BE2C (cell line): ENCODE data around the gene IFT43.

Source experiments
- DNase-seq: peaks from one replicate; pipeline ENCODE4 v3.0.0-alpha.2; 2020
- H3K27me3 ChIP-seq: fragments of 250-450 bp; sonication (Bioruptor Pico); 2 replicates; pipeline ENCODE4 v1.5.1; 2020; ENCODE audit warnings: mild to moderate bottlenecking
- H3K36me3 ChIP-seq: fragments of 250-450 bp; sonication (Bioruptor Pico); 2 replicates; pipeline ENCODE4 v1.5.1; 2020; ENCODE audit warnings: mild to moderate bottlenecking
- H3K4me1 ChIP-seq: fragments of 250-450 bp; sonication (Bioruptor Pico); 2 replicates; pipeline ENCODE4 v1.5.1; 2020
- H3K4me3 ChIP-seq: 2 replicates; pipeline ENCODE4 v1.5.1; 2011; ENCODE audit warnings: low read depth, low read length
- H3K9me3 ChIP-seq: fragments of 250-450 bp; sonication (Bioruptor Pico); 2 replicates; pipeline ENCODE4 v1.5.1; 2020
- TF ChIP-seq, protein P1 (sequence below): IDR thresholded peaks from 2 replicates; pipeline ENCODE4 v1.5.1; 2012; ENCODE audit warnings: mild to moderate bottlenecking, low read depth, low read length

IFT43 gene

DNA sequence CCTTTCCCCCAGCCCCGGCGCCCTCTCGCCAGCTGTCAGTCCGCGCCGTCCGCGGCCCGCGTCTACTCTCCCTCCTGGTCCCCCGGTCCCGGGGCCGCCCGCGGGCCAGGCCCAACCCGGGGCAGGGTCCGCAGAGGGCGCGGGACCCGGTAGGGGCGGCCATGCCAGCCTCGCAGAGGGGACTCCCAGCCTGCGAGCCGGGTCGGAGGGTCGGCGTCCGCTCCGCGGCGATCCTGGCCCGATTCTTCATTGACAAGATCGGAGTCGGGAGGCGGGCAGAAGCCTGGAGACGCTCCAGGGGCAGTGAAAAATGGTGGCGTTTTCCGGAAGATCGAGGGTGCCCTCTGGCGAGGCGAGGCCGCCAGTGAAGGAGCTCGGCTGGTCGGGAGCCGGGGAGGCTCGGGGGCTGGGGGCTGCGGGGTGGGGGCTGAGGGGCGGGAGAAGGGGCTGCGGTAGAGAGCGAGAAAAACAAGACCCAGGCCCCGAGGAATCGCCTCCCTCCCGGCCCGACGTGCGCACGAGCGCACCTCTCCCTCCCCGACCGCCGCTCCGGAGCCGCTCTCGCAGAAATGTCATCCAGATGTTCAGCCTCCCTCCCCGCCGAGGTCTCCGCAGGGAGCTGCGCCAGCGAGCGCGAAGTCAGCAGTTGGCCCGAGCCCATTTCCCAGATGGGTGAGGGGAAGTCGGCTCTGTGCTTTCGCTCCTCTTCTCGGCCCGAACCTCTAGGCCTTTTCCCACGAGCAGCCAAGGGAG lies 3.1 kb upstream of the IFT43 start:
- Histone ChIP-seq H3K4me3 (peak overlapping the region; percentile 79), H3K9me3 (no peaks in the 10 kb centered on the region), H3K4me1 (no peaks in the 10 kb centered on the region; the same call in 1 of the 2 replicates), H3K36me3 (no peaks in the 10 kb centered on the region), H3K27me3 (no peaks in the 10 kb centered on the region)
- TF ChIP-seq, protein P1, sequence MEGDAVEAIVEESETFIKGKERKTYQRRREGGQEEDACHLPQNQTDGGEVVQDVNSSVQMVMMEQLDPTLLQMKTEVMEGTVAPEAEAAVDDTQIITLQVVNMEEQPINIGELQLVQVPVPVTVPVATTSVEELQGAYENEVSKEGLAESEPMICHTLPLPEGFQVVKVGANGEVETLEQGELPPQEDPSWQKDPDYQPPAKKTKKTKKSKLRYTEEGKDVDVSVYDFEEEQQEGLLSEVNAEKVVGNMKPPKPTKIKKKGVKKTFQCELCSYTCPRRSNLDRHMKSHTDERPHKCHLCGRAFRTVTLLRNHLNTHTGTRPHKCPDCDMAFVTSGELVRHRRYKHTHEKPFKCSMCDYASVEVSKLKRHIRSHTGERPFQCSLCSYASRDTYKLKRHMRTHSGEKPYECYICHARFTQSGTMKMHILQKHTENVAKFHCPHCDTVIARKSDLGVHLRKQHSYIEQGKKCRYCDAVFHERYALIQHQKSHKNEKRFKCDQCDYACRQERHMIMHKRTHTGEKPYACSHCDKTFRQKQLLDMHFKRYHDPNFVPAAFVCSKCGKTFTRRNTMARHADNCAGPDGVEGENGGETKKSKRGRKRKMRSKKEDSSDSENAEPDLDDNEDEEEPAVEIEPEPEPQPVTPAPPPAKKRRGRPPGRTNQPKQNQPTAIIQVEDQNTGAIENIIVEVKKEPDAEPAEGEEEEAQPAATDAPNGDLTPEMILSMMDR = peak; percentile 65
- DNase-seq = peak; percentile 86

DNA sequence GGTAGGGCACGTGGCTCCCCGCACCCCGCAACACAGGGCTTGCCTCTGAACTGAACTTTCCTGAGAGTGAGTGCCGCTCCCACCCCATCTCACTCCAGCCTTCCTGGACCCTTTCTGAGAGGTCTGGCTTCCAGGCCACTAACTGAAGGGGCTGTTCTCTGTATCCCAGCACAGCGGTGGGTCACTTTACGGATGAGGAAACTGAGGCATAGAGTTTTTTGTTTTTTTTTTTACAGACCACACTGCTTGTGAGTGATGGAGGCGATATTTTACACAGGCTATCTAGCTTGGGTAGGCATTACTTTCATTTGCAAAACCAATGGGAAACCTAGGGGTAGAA lies 2.6 kb upstream of the IFT43 start:
- TF ChIP-seq, protein P1 = no peak
- H3K36me3 ChIP-seq = no peaks in the 10 kb centered on the region
- no peak for DNase-seq
- peak overlapping the region; percentile 79 for H3K4me3 ChIP-seq
- H3K27me3 ChIP-seq = no peaks in the 10 kb centered on the region
- no peaks in the 10 kb centered on the region for H3K9me3 ChIP-seq
- no peaks in the 10 kb centered on the region; the same call in 1 of the 2 replicates for H3K4me1 ChIP-seq

DNA sequence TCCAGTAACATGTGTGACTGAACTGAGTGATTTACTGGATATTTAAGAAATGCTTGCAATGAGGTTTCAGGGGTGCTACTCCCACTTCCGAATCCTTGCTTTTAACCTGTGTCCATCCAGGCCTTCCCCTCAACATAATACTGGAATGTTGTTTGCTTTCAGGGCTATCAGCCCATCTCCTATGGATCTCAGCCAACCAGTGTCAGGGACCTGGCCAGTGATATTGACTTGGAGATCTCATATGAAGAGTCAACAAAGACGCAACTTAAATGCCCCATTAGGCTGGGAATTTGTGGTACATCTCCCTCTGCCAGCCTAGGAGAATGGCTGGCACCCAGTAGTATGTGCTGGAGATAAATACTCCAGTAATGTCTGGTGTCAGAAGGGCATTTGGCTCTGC lies 889 bp upstream of the IFT43 start:
- no peak overlapping the region for H3K4me3 ChIP-seq
- H3K27me3 ChIP-seq = no peaks in the 10 kb centered on the region
- no peaks in the 10 kb centered on the region for H3K36me3 ChIP-seq
- TF ChIP-seq, protein P1 = no peak
- no peak for DNase-seq
- H3K4me1 ChIP-seq = no peaks in the 10 kb centered on the region; the same call in 1 of the 2 replicates
- H3K9me3 ChIP-seq = no peaks in the 10 kb centered on the region

DNA sequence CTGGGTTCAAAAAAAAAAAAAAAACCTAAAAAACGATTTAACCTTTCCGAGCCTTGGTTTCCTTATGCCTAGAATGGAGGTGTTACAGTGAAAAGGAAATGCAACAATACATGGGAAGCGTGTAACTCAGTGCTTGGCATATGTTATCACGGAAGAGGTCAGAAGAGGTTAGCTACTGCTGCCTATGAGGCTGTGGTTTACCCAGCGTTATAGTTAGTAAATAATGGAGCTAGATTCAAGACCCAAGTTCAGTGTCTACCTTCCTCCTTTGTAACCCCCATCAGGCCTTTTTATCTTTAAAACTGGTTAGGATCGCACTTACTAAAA lies 839 bp downstream of the IFT43 start:
- Histone ChIP-seq H3K4me1 (peaks cover 5% of the 10 kb centered on the region; the same call in 1 of the 2 replicates), H3K27me3 (no peaks in the 10 kb centered on the region), H3K9me3 (no peaks in the 10 kb centered on the region), H3K4me3 (peak overlapping the region; percentile 80), H3K36me3 (no peaks in the 10 kb centered on the region)
- DNase-seq = no peak
- TF ChIP-seq, protein P1 = no peak

DNA sequence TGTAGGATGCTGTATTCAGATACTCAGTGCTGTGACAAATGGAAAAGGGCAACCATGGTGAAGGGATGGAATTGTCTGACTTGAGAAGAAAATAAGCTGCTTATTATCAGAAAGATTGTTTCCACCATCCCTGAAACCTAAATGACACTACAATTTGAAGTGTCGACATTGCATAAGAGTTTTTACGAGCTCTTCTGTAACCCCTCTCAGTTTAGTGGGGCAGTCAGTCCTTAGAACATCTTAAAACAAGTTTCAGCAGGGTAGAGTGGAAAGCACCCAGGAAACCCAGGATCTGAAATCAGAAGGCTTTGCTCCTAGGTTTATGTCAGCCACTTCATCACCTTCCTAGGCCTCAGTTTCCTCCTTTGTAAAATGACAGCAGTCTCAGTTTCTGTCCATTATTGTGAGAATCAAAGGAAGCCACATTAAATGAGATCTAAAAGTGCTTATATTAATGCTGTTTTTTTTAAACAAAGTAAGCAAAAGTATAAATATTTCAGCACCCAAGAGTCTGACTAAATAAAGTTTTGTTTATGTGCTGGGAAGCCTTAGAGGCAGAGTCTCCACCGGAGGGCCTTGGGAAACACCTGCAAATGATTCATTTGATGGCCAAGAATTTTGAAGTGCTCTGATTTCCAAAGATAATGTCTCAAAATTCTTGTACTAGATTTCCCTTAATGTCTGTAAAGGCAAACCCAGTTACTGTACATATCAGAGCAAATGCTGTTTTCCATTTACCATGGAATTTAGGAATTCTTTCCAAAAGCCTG lies 1.8 kb downstream of the IFT43 start:
- Histone ChIP-seq H3K4me3 (no peak overlapping the region), H3K9me3 (no peaks in the 10 kb centered on the region), H3K4me1 (peaks cover 5% of the 10 kb centered on the region; the same call in 1 of the 2 replicates), H3K27me3 (no peaks in the 10 kb centered on the region), H3K36me3 (no peaks in the 10 kb centered on the region)
- TF ChIP-seq, protein P1 = no peak
- no peak for DNase-seq

DNA sequence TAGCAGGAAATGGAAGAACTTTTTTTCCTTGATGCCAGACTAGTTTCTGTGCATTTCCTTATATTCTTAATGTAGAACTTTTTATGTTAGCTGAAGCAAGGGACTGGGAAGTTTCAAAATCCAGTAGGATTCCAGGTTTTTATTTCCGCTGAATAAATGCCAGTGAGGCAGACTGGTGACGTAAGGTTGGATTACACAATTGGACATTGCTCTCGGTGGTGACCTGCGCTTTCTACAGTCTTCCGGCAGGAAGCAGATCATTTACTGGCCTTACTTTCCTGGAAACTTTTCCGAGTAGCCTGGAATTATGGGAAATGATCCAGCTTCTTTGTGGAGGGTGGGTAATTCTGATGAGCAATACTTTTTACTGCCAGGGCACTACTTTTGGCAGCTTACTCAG lies 3.6 kb downstream of the IFT43 start:
- Histone ChIP-seq H3K4me1 (peaks cover 10% of the 10 kb centered on the region), H3K27me3 (no peaks in the 10 kb centered on the region), H3K36me3 (no peaks in the 10 kb centered on the region), H3K9me3 (no peaks in the 10 kb centered on the region), H3K4me3 (no peak overlapping the region)
- TF ChIP-seq, protein P1 = no peak
- DNase-seq = no peak
